A673 (cell line): ENCODE results near the gene BCO1. TPM values are rescaled to one million over a fixed set of nuclear protein-coding genes. Genes with fewer than 3 reads are reported as not detected.

Source experiments
- BruUV-seq: library from RNA; stranded (reverse); fragments of 400-500 nt; replicated peaks from 2 replicates; lab custom pipeline; 2021; lab: Mats Ljungman, UMichigan
- CTCF ChIA-PET: fragments of 300-600 bp; sonication (Branson Sonifier 250); formaldehyde crosslinking; loops from one replicate; lab custom pipeline; 2022; ENCODE audit warnings: antibody characterized with exemption; lab: Charles Lee
- POLR2A ChIA-PET: fragments of 300-600 bp; sonication (Branson Sonifier 250); formaldehyde crosslinking; loops from one replicate; lab custom pipeline; 2022; ENCODE audit warnings: antibody characterized with exemption; ENCODE audit not compliant: low non-redundant PET; lab: Charles Lee
- DNase-seq: peaks from one replicate; pipeline ENCODE4 v3.0.0-alpha.2; 2015; ENCODE audit warnings: low spot score
- H3K27ac ChIP-seq: fragments of 200-600 bp; sonication (generic); 2 replicates; pipeline ENCODE4 v1.5.1; 2016; ENCODE audit warnings: mixed run types, low read depth, mild to moderate bottlenecking, mixed read lengths, antibody characterized with exemption, low read length; ENCODE audit not compliant: poor library complexity, severe bottlenecking
- H3K27me3 ChIP-seq: fragments of 200-600 bp; sonication (generic); replicated peaks from 2 replicates; pipeline ENCODE4 v1.6.1; 2017; ENCODE audit warnings: mixed run types, low read depth, mild to moderate bottlenecking, mixed read lengths, antibody characterized with exemption, low read length; ENCODE audit not compliant: insufficient read depth, poor library complexity
- H3K36me3 ChIP-seq: fragments of 200-600 bp; sonication (generic); 2 replicates; pipeline ENCODE4 v1.6.1; 2016; ENCODE audit warnings: mixed run types, mild to moderate bottlenecking, mixed read lengths, antibody characterized with exemption, low read length; ENCODE audit not compliant: insufficient read depth, poor library complexity, severe bottlenecking
- H3K4me1 ChIP-seq: fragments of 200-600 bp; sonication (generic); 2 replicates; pipeline ENCODE4 v1.6.1; 2017; ENCODE audit warnings: mixed run types, mild to moderate bottlenecking, mixed read lengths, antibody characterized with exemption, low read length; ENCODE audit not compliant: insufficient read depth, poor library complexity, severe bottlenecking
- H3K4me3 ChIP-seq: fragments of 200-600 bp; sonication (generic); 2 replicates; pipeline ENCODE4 v1.5.1; 2016; ENCODE audit warnings: low read depth, mixed run types, mild to moderate bottlenecking, mixed read lengths, low read length; ENCODE audit not compliant: poor library complexity, severe bottlenecking
- H3K9me3 ChIP-seq: fragments of 200-600 bp; sonication (generic); 2 replicates; pipeline ENCODE4 v1.6.1; 2016; ENCODE audit warnings: mixed run types, low read depth, mild to moderate bottlenecking, mixed read lengths, antibody characterized with exemption, low read length; ENCODE audit not compliant: poor library complexity, severe bottlenecking
- CTCF ChIP-seq: fragments of 300-800, 200-600 bp; sonication (generic); conservative IDR thresholded peaks from 2 replicates; pipeline ENCODE4 v1.5.1; 2017; ENCODE audit warnings: low read depth, mild to moderate bottlenecking, antibody characterized with exemption, low read length, moderate library complexity, mixed read lengths
- EZH2 ChIP-seq: fragments of 200-600 bp; sonication (generic); IDR thresholded peaks from 2 replicates; pipeline ENCODE4 v1.6.1; 2017; ENCODE audit warnings: borderline replicate concordance, low read depth, mild to moderate bottlenecking, mixed read lengths, antibody characterized with exemption, low read length; ENCODE audit not compliant: poor library complexity, severe bottlenecking
- intact Hi-C: fragments of 100-400 bp; cut with micrococcal nuclease; formaldehyde crosslinking; loops from one replicate; pipeline ENCODE4 v1.10.0; 2022; ENCODE audit not compliant: unreplicated experiment
- total RNA-seq: library from RNA; stranded (reverse); gene quantifications from 2 replicates; pipeline ENCODE4 v1.2.3, GENCODE V29; 2021

Gene BCO1
- total RNA-seq, 1 experiment from 2014 or later = 0.19 TPM

- no peak for DNase-seq
- Histone ChIP-seq H3K27me3 (no peaks in the 10 kb centered on the region), H3K27ac (peak overlapping the region; percentile 87), H3K4me1 (peaks cover 35% of the 10 kb centered on the region), H3K9me3 (no peaks in the 10 kb centered on the region), H3K4me3 (peak overlapping the region; percentile 85), H3K36me3 (no peaks in the 10 kb centered on the region)
- TSS peak; percentile 45 for BruUV-seq
- POLR2A ChIA-PET = no interaction called here
- no peak for TF ChIP-seq EZH2
- TF ChIP-seq CTCF = no peak
- CTCF ChIA-PET = no interaction called here
- intact Hi-C loops = loop anchor here (5.0 kb wide), 1 partner anchor 104 kb away; no protein-coding TSS in a partner anchor
Observed at GRCh38 chr16:81316176-81316496, 77.6 kb downstream of the BCO1 start.

GRCh38 chr16:81318711-81319110, 80.2 kb downstream of the BCO1 start:
- Histone ChIP-seq H3K36me3 (no peaks in the 10 kb centered on the region), H3K4me3 (no peak overlapping the region), H3K27ac (no peak overlapping the region), H3K9me3 (no peaks in the 10 kb centered on the region), H3K27me3 (no peaks in the 10 kb centered on the region), H3K4me1 (peaks cover 34% of the 10 kb centered on the region)
- no TSS peak for BruUV-seq
- DNase-seq = peak; percentile 58
- ChIA-PET CTCF (no interaction called here), POLR2A (no interaction called here)
- intact Hi-C loops = loop anchor here (5.0 kb wide), 1 partner anchor 106 kb away; no protein-coding TSS in a partner anchor
- TF ChIP-seq EZH2 = no peak
- no peak for TF ChIP-seq CTCF

GRCh38 chr16:81319221-81319912, 80.9 kb downstream of the BCO1 start:
- no TSS peak for BruUV-seq
- Histone ChIP-seq H3K4me1 (peaks cover 29% of the 10 kb centered on the region), H3K36me3 (no peaks in the 10 kb centered on the region), H3K27me3 (no peaks in the 10 kb centered on the region), H3K9me3 (no peaks in the 10 kb centered on the region), H3K4me3 (no peak overlapping the region), H3K27ac (peak overlapping the region; percentile 60)
- TF ChIP-seq EZH2 (no peak), CTCF (no peak)
- CTCF ChIA-PET = no interaction called here
- intact Hi-C loops = loop anchor here (5.0 kb wide), 1 partner anchor 107 kb away; no protein-coding TSS in a partner anchor
- peak; percentile 27 for DNase-seq
- POLR2A ChIA-PET = interaction anchor here (0.6 kb wide), 1 partner anchor 50 kb away, joined by 6 read pairs; no protein-coding TSS in a partner anchor
